Measurements from ENCODE around the gene SLC35F2. TPM values are rescaled to one million over a fixed set of nuclear protein-coding genes. Genes with fewer than 3 reads are reported as not detected.

SLC35F2 gene
- total RNA-seq, 1 donor from 2014 or later = 22.0 TPM

Other genes with a start within 250 kb of the SLC35F2 start
- gene SLN, start 146.7 kb downstream of the SLC35F2 start, total RNA-seq = not detected
- 1.6 TPM for gene RAB39A, start 69.7 kb upstream of the SLC35F2 start, total RNA-seq
- 36.8 TPM for gene CUL5, start 150.1 kb upstream of the SLC35F2 start, total RNA-seq